DOHH2 (cell line): Measurements from ENCODE around the gene CYSRT1.

Source experiments
- CTCF ChIP-seq: fragments of 200-600 bp; sonication (generic); IDR thresholded peaks from one replicate; pipeline ENCODE4 v1.5.1; 2014; ENCODE audit warnings: antibody characterized with exemption, mild to moderate bottlenecking, low read depth, low read length; ENCODE audit not compliant: poor library complexity, severe bottlenecking
- EZH2phosphoT487 ChIP-seq: fragments of 200-600 bp; sonication (generic); IDR thresholded peaks from 2 replicates; pipeline ENCODE4 v1.6.1; 2017; ENCODE audit warnings: borderline replicate concordance, mild to moderate bottlenecking, antibody characterized with exemption, low read length, moderate library complexity, mixed read lengths

- TF ChIP-seq CTCF (no peak), EZH2phosphoT487 (no peak)
These were observed 9.6 kb upstream of the CYSRT1 start for GRCh38 chr9:137215196-137215986.
